NCI-H460 (cell line): ENCODE results near the gene NPM3. TPM values are rescaled to one million over a fixed set of nuclear protein-coding genes. Genes with fewer than 3 reads are reported as not detected.
"Not testable (repeated sequence)": the region's sequence is repeated elsewhere in the genome, so short reads cannot be mapped to it uniquely, and the experiment has no call there.

Experiments
- DNase-seq: peaks from one replicate; pipeline ENCODE4 v3.0.0-alpha.2; 2016; ENCODE audit warnings: low read depth; ENCODE audit errors: extremely low read depth
- total RNA-seq: library from RNA; depleted of rRNA; stranded (reverse); fragments of >200 nt; shearing (Covaris generic); gene quantifications from 2 replicates; pipeline ENCODE4 v1.2.3, GENCODE V29; 2014

The NPM3 gene
- total RNA-seq, 1 experiment from 2014 or later = 170 TPM

DNA sequence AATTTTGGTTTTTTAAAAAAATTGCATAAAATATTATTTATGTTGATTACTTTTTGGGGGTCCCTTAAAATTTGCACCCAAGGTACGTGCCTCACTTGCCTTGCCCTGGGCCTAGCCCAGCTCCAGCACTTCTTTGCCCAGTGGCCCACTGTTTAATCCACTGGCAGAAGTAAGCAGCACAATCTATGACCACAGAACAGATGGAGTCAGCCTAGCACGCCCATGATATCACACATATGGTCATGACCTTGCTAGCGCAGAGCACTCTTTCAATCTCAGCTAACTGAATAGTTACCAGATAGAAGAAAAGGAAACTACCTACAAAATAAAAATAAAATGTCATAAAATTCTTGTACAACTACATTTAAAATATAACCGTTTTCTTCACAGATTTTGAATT, 29.4 kb upstream of the NPM3 start:
- DNase-seq = no peak

DNA sequence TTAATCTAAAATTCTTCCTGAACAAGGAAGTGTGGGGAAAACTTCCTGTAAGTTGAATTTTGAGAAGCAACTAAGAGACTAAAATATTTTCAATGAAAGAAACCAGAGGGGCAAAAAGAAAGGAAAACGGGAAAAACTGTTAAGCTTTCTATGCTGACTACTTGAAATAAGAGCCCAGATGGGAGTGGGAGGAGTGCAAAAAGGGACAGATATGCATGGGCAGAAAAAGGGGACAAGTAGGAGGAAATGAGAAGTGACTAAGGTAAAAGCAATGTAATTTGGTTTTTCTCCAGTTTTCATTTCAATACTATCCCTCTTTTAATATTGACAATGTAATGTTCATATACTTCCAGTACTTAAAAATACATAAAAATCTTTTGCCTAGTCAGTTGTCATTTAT, 23.9 kb upstream of the NPM3 start:
- no peak for DNase-seq

DNA sequence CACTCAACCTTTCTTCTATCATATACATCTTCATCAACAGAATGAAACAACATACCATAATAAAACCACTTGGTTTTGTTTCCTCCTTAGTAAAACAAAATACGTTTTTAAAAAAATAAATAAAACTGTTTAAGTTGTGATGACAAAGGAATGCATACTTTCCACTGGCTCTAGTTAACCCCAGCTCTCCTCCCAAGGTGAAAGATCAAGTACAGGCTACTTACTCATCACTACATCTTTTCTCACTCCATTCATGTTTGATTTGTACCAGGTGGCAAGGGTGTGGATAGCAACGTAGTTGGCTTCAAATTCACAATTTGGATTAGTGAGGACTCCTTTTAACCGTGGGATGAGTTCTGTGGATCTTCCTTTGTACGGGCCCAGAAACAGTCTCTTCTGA, 20.3 kb upstream of the NPM3 start:
- no peak for DNase-seq

DNA sequence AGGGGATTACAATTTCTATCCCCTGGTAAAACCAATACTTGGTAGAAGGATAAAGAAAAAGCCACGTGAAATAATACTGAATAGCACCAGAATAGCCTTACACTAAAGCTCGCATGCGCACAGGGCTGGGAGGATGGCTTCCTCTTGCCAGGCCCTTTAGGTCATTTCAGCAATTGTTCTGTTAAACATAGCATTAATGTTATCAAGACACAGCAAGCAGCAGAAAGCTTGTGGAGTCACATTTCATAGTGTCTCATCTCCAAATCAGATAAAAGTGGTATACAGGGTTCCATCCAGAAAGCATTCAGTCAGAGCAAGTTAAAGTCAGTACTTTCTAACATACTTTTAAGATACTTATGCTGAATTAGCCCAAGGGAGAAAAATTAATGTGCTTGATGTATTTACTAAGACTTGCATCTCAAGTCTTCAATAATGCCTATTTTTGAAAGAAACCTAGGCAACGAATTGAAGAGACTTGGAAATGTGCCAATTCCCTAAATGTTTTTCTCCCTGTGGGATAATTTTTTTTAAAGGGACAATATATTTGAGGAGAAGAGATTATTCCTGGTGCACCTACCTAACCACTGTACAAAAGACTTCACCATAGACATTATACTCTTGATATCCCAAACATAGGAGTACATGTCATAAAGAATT, 14.3 kb upstream of the NPM3 start:
- DNase-seq = no peak

DNA sequence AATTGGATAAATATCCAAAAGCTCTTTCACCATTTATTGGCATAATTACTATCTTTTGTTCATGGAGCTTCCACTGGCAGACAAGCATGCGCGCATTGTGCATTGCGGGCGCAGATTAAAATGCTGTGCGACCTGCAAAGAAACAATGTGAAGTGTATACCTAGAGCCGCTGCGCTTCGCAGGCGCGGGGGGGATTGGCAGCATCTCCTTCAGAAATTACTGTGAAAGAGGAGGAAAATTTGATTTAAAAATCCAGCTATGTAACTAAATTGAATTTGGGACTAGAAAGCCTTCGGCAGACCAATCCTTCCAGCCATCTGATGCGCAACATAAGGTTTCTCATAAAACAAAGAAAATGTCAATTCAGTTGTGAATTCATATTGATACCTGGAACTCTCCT, 10.3 kb upstream of the NPM3 start:
- no peak for DNase-seq

DNA sequence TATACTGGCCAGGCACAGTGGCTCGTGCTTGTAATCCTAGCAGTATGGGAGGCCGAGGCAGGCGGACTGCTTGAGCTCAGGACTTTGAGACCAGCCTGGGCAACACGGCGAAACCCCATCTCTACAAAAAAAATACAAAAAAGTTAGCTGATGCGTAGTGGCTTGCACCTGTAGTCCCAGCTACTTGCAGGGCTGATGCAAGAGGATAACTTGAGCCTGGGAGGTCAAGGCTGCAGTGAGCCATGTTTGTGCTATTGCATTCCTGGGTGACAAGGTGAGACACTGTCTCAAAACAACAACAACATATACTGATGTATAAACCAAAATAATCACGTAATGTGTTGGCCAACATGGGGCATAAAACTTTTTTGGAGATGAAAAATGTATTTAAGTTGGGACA, 6.4 kb upstream of the NPM3 start:
- DNase-seq = no peak

DNA sequence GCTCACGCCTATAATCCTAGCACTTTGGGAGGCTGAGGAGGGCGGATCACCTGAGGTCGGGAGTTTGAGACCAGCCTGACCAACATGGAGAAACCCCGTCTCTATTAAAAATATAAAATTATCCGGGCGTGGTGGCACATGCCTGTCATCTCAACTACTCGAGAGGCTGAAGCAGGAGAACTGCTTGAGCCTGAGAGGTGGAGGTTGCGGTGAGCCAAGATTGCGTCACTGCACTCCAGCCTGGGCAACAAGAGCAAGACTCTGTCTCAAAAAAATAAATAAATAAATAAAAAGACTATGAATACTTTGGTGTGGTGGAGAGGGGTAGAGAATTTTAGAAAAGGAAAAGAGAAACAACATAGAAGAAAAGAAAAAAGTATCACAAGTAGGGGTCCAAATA, 6.0 kb upstream of the NPM3 start:
- not testable (repeated sequence) for DNase-seq

DNA sequence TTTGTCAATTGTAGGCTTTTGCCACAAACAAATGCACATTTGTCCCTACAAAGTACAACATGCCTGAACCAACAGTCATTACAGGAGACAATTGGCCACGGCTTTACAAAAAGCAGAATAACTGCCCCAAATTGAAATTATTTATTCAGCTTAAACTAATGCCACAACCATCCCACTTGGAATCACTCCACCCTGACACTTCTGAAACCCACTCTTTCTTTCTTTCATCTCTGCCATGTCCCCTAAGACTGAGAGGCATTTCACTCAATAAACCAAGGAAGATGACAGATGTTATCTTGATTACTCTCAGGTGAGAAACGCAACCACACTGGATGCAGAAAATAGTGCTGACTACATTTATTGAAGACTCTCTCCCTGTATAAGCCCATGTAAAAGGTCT, 2.6 kb upstream of the NPM3 start:
- DNase-seq = no peak

DNA sequence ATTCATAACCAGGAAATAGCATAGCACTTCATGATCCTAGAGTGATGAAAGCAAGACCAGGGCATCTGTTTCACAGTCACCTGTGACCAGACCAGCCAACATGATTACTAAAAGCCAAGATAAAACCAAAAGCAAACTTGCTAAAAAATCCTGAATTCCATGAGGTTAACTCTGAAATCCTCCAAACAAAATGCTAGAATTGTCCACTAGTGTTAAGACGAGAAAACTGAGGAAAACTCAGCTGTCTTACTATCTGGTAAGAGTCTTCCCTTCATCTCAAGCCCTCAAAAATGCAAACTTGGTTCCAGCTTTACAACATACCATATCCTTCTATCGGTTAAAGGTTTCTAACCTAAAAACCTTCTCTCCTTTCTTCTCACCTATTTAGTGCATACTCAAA, 1.3 kb upstream of the NPM3 start:
- DNase-seq = no peak

DNA sequence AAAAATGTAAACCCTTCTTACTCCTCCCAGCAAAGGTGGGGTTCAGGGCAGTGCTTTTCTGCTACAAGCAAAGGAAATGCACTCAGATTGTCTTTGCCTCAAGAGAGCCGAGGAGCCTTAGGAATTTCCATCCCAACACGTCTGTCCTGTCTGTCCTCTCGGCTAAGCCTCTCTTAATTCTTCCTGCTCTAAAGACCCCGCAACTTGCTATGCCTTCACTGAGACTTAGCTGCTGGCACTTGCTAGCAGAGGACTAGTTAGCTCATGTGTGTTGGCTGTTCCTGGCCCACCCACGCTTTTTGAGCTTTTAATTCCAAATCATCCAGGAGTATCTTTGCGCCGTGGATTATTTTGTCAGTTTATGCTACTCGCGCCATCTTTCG, 481 bp upstream of the NPM3 start:
- no peak for DNase-seq

DNA sequence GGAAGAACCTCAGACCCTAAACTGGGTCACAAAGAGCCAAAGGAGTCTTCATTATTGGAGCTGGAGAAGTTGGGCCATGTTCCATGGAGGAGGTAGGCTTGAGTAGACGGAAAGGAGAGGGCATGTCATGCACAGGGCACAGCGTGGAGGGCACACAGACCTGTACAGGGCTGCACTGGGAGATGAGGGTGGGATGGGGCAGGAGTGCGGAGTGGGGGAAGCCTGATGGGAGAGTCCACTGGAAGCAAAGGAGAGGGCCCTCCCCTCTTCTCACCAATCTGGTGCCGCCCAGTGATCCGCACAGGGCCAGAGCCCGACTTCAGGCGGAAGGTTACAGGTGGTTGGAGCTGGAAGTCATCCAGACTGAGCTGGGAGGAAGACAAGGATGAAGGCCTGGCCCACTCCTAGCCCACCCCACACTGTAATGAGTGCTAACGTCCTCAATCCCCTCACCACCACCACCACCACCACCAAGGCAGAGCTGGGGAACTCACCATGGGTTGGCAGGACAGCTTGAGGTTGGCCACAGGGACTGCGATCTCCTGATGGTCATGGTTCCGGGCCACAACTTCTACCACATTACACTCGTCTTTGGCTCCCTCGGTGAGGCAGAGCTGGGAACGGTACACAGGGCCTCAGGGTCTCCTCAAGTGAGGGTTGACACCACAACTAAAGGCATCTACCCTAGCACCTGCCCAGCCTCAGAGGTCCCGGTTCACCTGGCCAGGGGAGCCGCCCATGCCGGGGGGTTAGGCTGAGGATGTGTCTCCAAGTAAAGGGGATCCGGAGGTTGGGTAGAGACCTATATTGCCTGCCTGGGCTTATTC, 1.0 kb downstream of the NPM3 start:
- no peak for DNase-seq

DNA sequence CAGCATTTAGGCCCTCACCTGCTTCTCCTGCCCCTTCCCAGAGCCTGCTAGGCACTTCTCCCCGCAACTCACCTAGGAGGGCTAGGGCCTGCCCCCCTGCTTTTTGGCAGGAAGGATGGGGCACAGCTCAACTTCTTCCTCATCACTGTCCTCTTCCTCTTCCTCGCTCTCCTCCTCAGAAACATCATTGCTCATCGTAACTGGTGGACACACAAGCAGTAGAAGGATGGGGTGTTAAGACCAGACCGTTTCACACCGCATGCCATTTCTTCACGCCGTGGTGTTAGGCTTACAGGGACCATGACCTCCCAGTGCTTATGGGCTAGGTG, 1.6 kb downstream of the NPM3 start:
- no peak for DNase-seq

DNA sequence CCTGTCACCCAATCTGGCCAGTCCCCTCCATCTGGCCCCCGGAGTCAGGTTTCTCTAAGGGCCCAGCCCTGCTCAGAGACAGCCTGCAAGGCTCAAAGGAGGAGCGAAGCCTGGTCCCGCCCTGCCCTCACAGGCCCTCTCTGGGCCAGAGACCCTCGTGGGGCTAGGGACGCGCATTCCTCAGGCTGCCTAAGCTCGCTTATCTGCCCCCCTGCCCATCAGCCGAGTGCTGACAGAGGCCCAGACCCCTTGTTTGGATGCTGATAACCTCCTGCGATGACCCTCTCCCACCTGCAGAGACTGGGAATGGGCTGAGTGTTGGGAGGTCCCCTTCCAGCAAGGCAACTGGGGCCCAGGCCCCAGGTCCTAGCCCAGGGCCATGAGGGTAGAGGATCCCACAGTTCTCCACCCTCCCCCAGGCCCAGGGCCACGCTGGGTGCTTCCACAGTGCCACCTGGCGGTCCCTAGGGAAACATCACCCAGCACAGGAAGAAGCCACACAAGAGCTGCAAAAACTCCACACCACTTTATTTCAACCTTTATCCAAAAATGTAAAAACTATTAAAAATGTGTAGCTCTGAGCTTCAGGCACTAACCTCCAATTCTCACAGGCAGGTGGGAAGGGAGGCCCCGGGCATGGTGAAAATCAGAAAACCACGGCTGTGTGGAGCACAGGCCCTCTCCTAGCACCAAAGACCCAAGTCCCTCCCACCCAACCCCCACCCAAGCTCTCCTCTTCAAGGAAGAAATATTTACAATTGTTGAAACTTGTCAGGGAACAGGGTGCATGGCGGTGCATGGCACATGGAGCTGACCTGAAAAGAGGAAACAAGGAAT, 2.2 kb downstream of the NPM3 start:
- DNase-seq = peak; percentile 64

DNA sequence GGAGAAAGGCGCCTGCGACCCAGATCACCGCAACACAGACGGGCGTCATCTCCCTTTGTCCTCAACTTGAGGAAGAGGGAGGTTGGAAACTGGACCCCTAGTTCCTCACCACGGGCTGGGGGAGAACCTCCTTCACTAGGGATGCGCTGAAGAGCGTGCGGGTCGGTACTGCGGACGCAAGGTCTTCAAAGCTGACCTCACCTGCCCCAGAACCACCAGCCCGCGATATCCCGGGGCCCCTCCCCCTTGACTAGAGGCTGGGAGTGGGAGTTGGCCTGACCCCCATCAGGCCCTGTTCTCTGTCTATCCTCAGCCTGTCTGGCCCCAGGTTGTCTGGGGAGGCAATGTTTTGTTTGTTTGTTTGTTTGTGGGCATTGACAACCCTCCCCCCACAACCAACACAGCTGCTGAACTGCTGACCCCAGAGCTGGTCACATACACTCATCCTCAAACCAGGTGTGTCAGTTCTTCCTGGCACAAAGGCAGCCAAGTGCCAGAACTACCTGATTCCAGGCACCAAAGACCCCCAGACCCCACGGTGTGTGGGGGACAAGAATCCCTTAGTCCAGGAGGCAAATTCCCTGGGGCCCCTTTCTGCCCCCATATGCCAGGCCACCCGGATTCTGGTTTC, 2.9 kb downstream of the NPM3 start:
- no peak for DNase-seq

DNA sequence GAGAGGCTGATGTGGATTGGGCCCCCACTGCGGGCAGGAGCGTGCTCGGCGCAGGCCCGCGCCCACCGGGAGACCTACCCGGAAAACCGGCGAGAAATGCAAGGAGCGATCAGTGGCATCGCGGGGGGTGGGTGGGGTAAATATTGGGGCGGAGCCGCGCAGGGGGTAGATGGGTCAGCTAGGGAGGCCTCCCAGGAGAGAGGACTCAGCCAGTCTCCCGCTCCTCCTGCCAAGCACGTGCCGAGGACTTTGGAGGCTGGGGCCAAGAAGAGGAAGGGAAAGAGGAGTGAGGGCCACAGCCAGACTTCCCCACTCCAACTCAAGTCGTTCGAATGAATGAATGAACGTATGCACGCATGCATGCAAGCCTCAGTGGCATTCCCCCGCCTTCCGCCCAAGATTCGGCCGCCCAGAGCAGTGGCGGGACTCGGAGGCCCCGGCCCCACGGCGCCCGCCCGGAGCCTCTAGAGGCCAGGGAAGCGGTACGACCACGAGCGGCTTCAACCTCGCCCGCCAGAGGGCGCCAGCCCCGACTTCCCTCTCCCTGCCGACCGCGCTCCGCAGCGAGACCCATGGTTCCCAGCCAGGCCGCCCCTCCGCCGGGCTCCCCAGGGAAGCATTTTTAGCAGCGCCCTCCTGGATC, 3.6 kb downstream of the NPM3 start:
- DNase-seq = peak; percentile 62

DNA sequence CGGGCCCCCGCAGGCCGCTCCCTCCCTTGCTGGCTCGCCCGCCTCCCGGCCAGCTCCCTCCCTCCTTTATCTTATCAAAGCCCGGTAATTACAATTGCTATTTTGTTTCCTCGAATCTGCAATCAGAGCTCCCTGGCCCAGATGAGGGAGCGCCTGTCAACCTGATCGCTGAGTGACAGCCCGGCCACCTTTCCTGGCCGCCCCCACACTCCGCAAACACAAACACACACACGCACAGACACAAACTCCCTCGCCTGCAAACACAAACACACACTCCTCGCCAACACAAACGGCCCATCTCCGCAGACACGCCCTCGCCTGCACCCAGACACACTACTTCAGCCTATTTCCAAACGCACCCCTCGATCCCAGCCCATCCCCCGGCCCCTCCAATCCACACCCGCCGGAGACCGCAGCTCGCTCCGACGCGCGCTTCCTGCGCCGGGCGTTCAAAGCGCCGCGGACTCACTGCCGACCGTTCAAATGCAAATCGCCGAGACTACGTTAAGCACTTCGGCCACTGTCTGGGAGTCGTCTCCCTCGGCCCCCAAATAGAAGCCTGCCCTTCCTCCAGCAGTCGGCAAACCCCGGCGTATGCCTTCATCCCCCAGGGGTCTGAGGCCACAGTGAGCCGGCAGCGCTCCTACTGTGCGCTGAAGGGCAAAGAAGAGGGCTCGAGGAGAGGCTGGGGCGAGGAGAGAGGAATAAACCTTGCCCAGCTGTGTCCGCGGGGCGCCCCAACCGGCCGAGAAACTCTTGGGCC, 4.3 kb downstream of the NPM3 start:
- no peak for DNase-seq

DNA sequence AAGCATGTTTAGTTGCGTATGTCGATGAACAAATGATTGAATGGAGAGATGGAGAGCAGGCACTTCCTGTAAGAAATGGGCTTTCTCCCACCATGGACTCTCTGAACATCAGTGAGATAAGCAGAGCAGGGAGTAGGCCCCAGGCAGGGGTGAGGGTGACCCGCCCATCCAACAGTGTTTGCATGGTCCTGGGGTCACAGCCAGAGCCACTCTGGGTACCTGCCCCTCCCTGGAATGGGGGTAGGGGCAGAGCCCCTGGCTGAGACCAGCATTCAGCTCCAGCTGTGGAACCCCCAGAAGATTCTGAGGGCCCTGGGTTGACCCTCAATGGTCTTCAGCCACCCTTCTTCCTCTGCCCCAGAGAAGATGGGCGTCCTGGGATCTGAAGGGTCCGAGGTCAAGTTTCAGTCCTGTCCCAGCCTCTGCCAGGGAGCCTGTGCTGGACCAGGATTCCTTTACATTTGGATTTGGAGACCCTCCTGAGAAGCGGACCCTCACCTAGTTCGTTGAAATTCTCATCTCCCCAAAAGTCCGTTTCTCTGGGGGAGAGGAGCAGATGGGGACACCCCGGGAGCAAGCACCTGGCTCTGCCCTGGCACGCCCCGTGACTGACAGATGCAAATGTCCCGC, 5.0 kb downstream of the NPM3 start:
- no peak for DNase-seq

DNA sequence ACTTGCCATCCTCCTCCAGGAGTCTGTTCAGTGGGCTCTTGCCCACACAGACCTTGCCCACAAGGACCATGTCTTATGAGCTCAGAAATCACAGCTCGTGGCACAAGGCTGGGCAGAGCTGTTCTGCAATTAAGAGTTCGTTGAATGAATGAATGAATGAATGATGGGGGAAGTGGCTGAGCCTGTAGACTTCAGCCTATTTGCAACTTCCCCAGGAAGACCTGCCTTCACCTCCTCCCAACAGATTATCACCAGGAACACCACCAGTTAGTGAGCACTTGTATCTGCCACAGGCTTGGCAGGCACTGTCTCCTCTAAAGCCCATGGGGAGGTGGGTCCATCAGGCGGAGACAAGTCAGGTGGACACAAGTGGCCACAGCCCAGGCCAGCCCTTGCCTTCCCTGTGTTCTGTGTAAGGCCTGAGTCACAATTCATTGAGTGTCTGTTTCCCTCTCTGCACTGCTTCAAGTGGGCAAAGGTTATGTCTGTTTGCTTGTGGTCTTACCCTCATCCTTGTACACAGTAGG, 5.6 kb downstream of the NPM3 start:
- DNase-seq = no peak

DNA sequence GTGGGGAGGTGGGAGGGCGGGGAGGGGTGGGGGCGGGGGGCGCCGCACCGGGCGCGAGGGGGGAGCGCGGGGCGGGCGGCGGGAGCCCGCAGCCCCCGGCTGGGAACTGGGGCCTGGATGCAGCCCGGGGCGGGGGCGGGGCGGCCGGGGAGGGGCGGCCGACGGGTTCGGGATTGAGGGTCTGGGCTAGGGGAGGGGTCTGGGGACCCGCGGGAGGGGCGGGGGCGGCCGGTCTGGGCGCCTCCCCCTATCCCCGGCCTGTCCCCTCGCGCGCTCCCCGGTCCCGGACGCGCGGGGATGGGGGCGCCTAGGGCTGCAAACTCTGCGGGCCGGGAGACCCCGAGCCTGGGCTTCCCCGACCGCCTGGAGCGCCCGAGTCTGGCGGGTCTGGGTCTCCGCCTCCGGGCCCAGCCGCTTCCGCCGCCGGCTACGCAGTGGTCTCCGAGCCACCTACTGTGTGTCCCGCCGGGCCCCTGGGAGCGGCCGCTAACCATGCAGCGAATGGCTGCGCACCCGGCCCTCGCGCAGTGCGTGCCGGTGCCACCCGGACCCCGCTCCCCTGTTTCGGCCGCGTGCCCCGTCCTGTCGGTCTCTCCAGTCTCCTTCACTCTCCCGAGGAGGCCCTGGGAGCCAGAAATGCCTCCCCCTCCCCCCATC, 7.0 kb downstream of the NPM3 start:
- DNase-seq = no peak
